MV-4-11 (cell line): ENCODE measurements around the gene EML1.

Experiments
- DNase-seq: peaks from one replicate; lab custom pipeline; 2025; lab: John Stamatoyannopoulos, UW

The EML1 gene

GRCh38 chr14:99904506-99904905 is 111.3 kb downstream of the EML1 start:
- DNase-seq = no peak

- DNase-seq = no peak
Observed at GRCh38 chr14:99905121-99905520, 111.9 kb downstream of the EML1 start.

GRCh38 chr14:99907761-99908652 is 114.8 kb downstream of the EML1 start:
- no peak for DNase-seq

- DNase-seq = no peak
Observed at GRCh38 chr14:99908653-99909250, 115.5 kb downstream of the EML1 start.

GRCh38 chr14:99909513-99910064 is 116.4 kb downstream of the EML1 start:
- DNase-seq = no peak

GRCh38 chr14:99910337-99911309 is 117.4 kb downstream of the EML1 start:
- DNase-seq = no peak

- no peak for DNase-seq
Observed at GRCh38 chr14:99915305-99916090, 122.3 kb downstream of the EML1 start.

- no peak for DNase-seq
Observed at GRCh38 chr14:99916091-99916383, 122.8 kb downstream of the EML1 start.

- DNase-seq = no peak
Observed at GRCh38 chr14:99918781-99919180, 125.6 kb downstream of the EML1 start.

- no peak for DNase-seq
Observed at GRCh38 chr14:99921425-99921824, 128.2 kb downstream of the EML1 start.

GRCh38 chr14:99924379-99924778 is 131.2 kb downstream of the EML1 start:
- DNase-seq = no peak

- no peak for DNase-seq
Observed at GRCh38 chr14:99925471-99925870, 132.3 kb downstream of the EML1 start.

- DNase-seq = no peak
Observed at GRCh38 chr14:99928963-99929362, 135.8 kb downstream of the EML1 start.

- DNase-seq = no peak
Observed at GRCh38 chr14:99929601-99930000, 136.4 kb downstream of the EML1 start.

- no peak for DNase-seq
Observed at GRCh38 chr14:99930420-99931274, 137.4 kb downstream of the EML1 start.

GRCh38 chr14:99931308-99931707 is 138.1 kb downstream of the EML1 start:
- DNase-seq = no peak

- no peak for DNase-seq
Observed at GRCh38 chr14:99936056-99936455, 142.8 kb downstream of the EML1 start.

- DNase-seq = no peak
Observed at GRCh38 chr14:99936738-99937474, 143.7 kb downstream of the EML1 start.

GRCh38 chr14:99937475-99938244 is 144.4 kb downstream of the EML1 start:
- no peak for DNase-seq
